Measurements from ENCODE around the gene VSTM1. TPM values are rescaled to one million over a fixed set of nuclear protein-coding genes. Genes with fewer than 3 reads are reported as not detected.
A peak's percentile ranks its signal among the peaks of the same experiment; 100 is the strongest.

Gene VSTM1
- total RNA-seq, 6 experiments from 2014 or later: 0.37 TPM; not detected in 5

GRCh38 chr19:54106716-54107115 is 43.0 kb upstream of the VSTM1 start:
- Histone ChIP-seq H3K4me1 (peaks cover 0 to 6% (median 0%) of the 10 kb centered on the region in 4 donors), H3K36me3 (peaks cover 0 to 44% (median 14%) of the 10 kb centered on the region in 4 donors), H3K9me3 (no peaks in the 10 kb centered on the region), H3K4me3 (no peak overlapping the region), H3K27me3 (no peaks in the 10 kb centered on the region), H3K27ac (no peak overlapping the region)
- ATAC-seq: no peak
- DNase-seq: no peak
- intact Hi-C loops (cut with DNase I): no loop called here
- 81% methylated on average over 10 of the region's 15 CpGs for WGBS (ENCODE audit: insufficient coverage, low coverage, low lambda C conversion rate, missing lambda C conversion rate)
- TF ChIP-seq CTCF (IDR thresholded peaks at IDR 0.05) (no peak), POLR2A (IDR thresholded peaks at IDR 0.05) (no peak)

GRCh38 chr19:54105796-54106195 is 42.1 kb upstream of the VSTM1 start:
- intact Hi-C loops (cut with DNase I): no loop called here

DNA sequence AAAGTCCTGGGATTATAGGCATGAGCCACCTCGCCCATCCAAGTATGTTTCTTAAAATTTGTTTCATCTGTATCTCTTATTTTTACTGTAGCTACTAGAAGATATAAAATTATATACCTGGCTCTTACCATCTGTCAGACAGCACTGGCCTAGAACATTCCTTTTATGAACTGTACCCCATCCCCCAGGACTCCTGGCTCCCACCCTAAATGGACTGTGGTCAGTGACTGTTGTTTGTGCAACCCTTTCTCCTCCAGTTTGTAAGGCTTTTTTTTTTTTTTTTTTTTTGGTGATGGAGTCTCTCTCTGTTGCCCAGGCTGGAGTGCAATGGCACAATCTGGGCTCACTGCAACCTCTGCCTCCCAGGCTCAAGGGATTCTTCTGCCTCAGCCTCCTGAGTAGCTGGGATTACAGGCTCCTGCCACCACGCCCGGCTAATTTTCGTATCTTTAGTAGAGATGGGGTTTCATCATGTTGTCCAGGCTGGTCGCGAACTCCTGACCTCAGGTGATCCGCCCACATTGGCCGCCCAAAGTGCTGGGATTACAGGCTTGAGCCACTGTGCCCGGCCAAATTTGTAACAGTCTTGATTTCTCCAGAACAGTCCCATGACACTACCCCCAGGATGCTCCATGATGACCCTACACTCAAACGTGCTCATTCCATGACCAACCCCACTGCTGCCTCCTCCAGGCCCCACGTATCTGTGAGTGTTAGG is 41.5 kb upstream of the VSTM1 start:
- H3K27ac ChIP-seq: no peak overlapping the region
- peaks cover 0 to 6% (median 0%) of the 10 kb centered on the region in 4 donors for H3K4me1 ChIP-seq
- DNase-seq (no peak), ATAC-seq (no peak)
- no peak overlapping the region for H3K4me3 ChIP-seq
- intact Hi-C loops (cut with DNase I): no loop called here
- TF ChIP-seq CTCF (IDR thresholded peaks at IDR 0.05): no peak
- no peak for TF ChIP-seq POLR2A (IDR thresholded peaks at IDR 0.05)
- no peaks in the 10 kb centered on the region for H3K9me3 ChIP-seq
- H3K27me3 ChIP-seq: no peaks in the 10 kb centered on the region
- peaks cover 0 to 36% (median 12%) of the 10 kb centered on the region in 4 donors for H3K36me3 ChIP-seq
- WGBS (ENCODE audit: insufficient coverage, low coverage, low lambda C conversion rate, missing lambda C conversion rate): 45% methylated on average over 10 of the region's 11 CpGs

More at GRCh38 chr19:54105796-54106195, 42.1 kb upstream of the VSTM1 start:
- ATAC-seq: no peak
- no peak for DNase-seq
- 90% methylated on average over 9 of the region's 10 CpGs for WGBS (ENCODE audit: insufficient coverage, low coverage, low lambda C conversion rate, missing lambda C conversion rate)
- Histone ChIP-seq H3K36me3 (peaks cover 0 to 41% (median 13%) of the 10 kb centered on the region in 4 donors), H3K27me3 (no peaks in the 10 kb centered on the region), H3K4me1 (peaks cover 0 to 6% (median 0%) of the 10 kb centered on the region in 4 donors), H3K27ac (no peak overlapping the region), H3K9me3 (no peaks in the 10 kb centered on the region), H3K4me3 (no peak overlapping the region)
- no peak for TF ChIP-seq POLR2A (IDR thresholded peaks at IDR 0.05)
- no peak for TF ChIP-seq CTCF (IDR thresholded peaks at IDR 0.05)

GRCh38 chr19:54102421-54103169 is 38.9 kb upstream of the VSTM1 start, which contains the start of gene NDUFA3:
NDUFA3 (plus strand) TSS chr19:54102855; CDS start chr19:54102879, 24 bp downstream.
- DNase-seq (peak; percentile 98 to 99 (median 98)), ATAC-seq (peak; percentile 98 to 100 (median 99))
- intact Hi-C loops (cut with DNase I): no loop called here
- no peak for TF ChIP-seq CTCF (IDR thresholded peaks at IDR 0.05)
- TF ChIP-seq POLR2A (IDR thresholded peaks at IDR 0.05): peak; percentile 54
- H3K4me3 ChIP-seq: peak within 1 kb of the TSS; percentile 84 to 94 (median 87)
- peaks cover 0 to 13% (median 0%) of the 10 kb centered on the region in 4 donors for H3K36me3 ChIP-seq
- H3K27me3 ChIP-seq: no peaks in the 10 kb centered on the region
- peaks cover 0 to 6% (median 0%) of the 10 kb centered on the region in 4 donors for H3K4me1 ChIP-seq
- under 1% methylated on average over 43 of the region's 54 CpGs for WGBS (ENCODE audit: insufficient coverage, low coverage, low lambda C conversion rate, missing lambda C conversion rate)
- no peaks in the 10 kb centered on the region for H3K9me3 ChIP-seq
- H3K27ac ChIP-seq: peak within 1 kb of the TSS in 2 of 3 donors; percentile 11 to 18
